ENCODE results near the gene ZMYND11.
"Not testable (repeated sequence)": the region's sequence is repeated elsewhere in the genome, so short reads cannot be mapped to it uniquely, and the experiment has no call there.

Gene ZMYND11

DNA sequence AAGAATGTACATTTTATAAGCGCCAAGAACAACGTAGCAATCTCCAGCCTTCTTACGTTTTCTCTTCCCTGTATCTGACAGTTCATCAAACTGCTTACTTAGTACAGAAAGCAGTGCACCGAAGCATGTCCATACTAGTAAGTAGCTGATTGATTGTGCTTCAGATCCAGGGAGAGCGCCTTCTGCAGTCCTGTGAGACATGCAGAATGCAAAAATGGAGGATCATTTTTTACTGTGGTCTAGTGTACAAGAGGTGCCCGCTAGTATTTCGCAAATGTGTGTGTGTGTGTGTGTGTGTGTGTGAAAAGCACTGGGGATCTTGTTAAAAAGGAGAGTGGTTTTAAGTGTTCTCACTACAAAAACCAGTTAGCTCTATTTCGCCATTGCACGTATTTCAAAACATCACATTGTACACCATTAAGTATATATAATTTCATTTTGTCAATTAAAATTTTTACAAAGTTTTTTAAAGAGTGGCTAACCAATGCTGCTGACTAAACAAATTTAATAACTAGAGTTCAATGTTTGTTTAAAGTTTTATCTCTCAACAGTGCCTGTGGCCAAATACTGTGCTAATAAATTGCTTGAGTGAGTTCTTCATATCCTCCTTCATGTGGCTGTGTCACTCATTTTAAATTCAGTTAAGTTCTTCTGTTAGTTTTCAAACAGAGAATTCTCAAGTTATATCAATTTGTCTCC, 99.6 kb downstream of the ZMYND11 start:
- DNase-seq (no peak), ATAC-seq (no peak)
- Mint-ChIP-seq H3K27me3 (no peaks in the 10 kb centered on the region), H3K4me1 (peaks cover 5% of the 10 kb centered on the region), H3K27ac (no peak overlapping the region), H3K36me3 (ENCODE audit: low read depth) (peaks cover 10% of the 10 kb centered on the region), H3K4me3 (no peak overlapping the region), H3K9me3 (no peaks in the 10 kb centered on the region)

DNA sequence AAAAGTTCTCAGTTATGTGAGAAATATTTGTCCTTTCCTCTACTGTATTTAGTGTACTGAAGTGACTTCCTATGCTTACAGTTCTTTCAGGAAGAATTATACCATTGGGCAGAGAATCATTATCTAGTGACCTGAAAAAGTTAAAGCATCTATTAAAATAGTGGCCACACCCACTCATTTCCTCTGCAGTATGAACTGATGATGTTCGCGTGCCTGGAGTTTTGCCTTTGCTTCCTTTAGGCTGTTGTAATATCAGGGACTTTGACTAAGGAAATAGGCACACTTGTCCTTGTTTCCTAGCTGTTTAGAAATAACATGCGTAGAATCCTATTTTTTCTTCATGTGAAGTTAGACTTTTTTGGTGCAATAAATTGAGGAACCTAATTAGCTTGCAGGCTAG, 100.7 kb downstream of the ZMYND11 start:
- H3K27ac Mint-ChIP-seq = no peak overlapping the region
- ATAC-seq = no peak

DNA sequence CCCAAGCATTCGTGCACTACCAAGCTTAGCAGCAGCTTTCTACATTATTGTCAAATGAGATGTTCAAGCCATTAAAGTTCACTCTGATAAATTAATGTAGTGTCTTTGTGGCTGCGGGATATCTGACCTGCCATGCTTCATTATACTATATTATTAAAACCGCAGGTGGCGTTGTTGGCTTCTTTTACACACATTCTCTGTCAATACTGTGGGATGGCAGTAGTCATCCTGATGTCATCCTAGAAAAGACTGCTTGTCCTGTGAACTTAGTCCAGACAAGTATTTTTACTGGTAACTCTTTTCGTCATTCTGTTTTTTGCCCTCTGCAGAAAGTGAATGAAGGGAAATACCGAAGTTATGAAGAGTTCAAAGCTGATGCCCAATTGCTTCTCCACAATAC, 103.9 kb downstream of the ZMYND11 start:
- Mint-ChIP-seq H3K4me1 (no peaks in the 10 kb centered on the region), H3K9me3 (no peaks in the 10 kb centered on the region), H3K36me3 (ENCODE audit: low read depth) (peaks cover 10% of the 10 kb centered on the region), H3K27ac (no peak overlapping the region), H3K27me3 (no peaks in the 10 kb centered on the region), H3K4me3 (no peak overlapping the region)
- no peak for DNase-seq
- no peak for ATAC-seq

More for the DNA sequence above, 100.7 kb downstream of the ZMYND11 start:
- Mint-ChIP-seq H3K4me3 (no peak overlapping the region), H3K4me1 (peaks cover 5% of the 10 kb centered on the region), H3K9me3 (no peaks in the 10 kb centered on the region), H3K36me3 (ENCODE audit: low read depth) (peaks cover 10% of the 10 kb centered on the region), H3K27me3 (no peaks in the 10 kb centered on the region)
- no peak for DNase-seq

DNA sequence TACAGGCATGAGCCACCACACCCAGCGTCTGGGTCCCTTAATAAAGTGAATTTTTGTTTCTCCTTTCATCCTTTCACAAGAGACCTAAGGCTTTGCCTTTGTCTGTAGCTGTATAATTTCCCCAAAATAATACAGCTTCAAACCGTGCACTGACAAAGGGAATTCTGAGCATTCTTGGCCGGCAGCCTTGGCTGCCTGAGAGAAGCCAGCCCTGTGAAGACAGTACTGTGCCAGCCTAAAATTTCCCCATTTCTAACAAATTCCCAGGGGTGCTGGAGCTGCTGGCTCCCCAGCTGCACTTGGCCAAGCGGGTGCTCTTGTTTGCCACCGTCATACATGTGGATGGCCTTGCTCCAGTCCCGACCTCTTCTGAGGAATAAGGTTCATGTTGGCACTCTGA, 106.2 kb downstream of the ZMYND11 start:
- no peak for ATAC-seq
- Mint-ChIP-seq H3K9me3 (no peaks in the 10 kb centered on the region), H3K4me1 (no peaks in the 10 kb centered on the region), H3K4me3 (no peak overlapping the region), H3K27me3 (no peaks in the 10 kb centered on the region), H3K27ac (no peak overlapping the region), H3K36me3 (ENCODE audit: low read depth) (peaks cover 10% of the 10 kb centered on the region)
- no peak for DNase-seq

DNA sequence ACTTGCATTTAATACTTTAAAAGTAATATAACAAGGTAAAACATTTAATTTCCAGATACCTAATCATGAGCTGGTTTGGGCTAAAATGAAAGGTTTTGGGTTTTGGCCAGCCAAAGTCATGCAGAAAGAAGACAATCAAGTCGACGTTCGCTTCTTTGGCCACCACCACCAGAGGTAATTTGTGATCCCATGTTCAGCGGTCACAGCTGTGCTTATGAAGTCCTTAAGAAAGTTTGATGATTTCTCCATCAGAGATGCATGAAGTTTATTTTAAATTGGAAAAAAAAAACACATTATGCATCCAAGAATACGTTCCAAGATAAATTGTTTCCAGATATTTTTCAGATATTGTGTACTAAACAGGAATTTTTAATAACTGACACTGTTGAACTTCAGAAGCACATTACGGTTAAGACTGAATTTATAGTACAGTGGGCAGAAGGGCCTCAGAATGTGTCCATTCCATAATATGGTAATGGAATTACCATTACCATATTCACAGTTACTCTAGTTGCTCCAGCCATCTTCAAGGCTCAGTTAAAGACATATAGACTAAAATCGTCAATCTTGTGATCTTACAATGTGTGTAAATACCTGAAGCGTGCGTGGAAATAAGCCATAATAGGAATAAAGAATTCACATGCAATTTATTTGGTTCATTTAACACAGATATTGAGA, 106.8 kb downstream of the ZMYND11 start:
- Mint-ChIP-seq H3K36me3 (ENCODE audit: low read depth) (peaks cover 7% of the 10 kb centered on the region), H3K4me1 (no peaks in the 10 kb centered on the region), H3K27me3 (no peaks in the 10 kb centered on the region), H3K27ac (no peak overlapping the region), H3K4me3 (no peak overlapping the region), H3K9me3 (no peaks in the 10 kb centered on the region)
- no peak for ATAC-seq
- DNase-seq = no peak

DNA sequence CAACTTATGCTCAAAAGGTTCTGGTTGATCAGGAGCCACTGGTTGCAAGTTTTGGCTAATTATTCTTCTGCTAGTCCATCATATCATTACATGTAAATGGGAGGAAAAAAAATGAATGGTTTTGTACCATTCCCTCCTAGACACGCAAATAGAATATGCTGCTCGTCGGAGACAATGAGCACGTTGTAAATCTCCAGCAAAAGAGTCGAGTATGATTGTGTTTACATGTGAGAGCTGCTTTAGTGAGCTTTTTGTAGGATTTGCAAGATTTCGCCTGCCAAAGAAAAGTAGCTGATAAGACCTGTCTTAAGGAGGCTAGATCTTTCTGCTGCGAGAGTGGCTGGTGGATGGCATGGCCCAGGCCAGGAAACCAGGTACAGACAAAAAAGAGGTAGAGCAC, 109.0 kb downstream of the ZMYND11 start:
- Mint-ChIP-seq H3K4me3 (no peak overlapping the region), H3K9me3 (no peaks in the 10 kb centered on the region), H3K27ac (no peak overlapping the region), H3K4me1 (no peaks in the 10 kb centered on the region), H3K27me3 (no peaks in the 10 kb centered on the region), H3K36me3 (ENCODE audit: low read depth) (peaks cover 20% of the 10 kb centered on the region)
- DNase-seq (no peak), ATAC-seq (no peak)

DNA sequence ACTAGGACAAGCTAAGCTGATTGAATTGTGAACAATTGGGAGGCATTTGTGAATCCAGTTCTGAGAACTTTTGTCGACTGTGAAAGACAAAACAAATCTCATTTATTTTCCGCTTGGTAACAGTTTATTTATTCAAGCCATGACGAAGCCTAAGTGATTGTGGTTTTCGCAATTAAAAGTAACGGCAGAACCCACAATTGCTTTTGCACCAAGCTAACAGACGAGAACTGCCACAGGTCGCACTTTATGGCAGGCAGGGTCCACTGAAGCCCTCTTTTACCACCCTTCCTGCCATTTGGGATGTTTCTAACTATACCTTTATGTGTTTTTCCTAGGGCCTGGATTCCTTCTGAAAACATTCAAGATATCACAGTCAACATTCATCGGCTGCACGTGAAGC, 111.2 kb downstream of the ZMYND11 start:
- H3K4me3 Mint-ChIP-seq = no peak overlapping the region
- no peak for ATAC-seq
- no peaks in the 10 kb centered on the region for H3K4me1 Mint-ChIP-seq
- H3K27me3 Mint-ChIP-seq = no peaks in the 10 kb centered on the region
- H3K36me3 Mint-ChIP-seq (ENCODE audit: low read depth) = peaks cover 31% of the 10 kb centered on the region
- H3K27ac Mint-ChIP-seq = no peak overlapping the region
- H3K9me3 Mint-ChIP-seq = no peaks in the 10 kb centered on the region
- DNase-seq = no peak

DNA sequence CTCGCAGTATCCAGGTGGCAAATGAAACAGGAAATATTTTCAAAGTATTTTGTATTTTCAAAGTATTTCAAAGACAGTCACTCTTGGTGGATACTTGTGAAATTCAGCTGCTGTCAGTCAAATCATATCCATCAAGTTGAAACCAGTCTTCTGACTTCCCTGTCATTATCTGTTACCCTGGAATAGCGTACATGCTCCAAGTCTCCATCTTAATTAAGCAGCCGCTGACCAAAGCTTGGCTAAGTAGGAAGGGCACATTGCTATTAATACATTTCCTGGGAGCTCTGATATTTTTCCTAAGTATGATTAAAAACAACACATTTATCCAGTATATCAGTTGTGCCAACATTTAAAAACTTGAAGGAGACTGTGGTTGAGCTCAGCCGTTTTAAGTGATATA, 112.2 kb downstream of the ZMYND11 start:
- ATAC-seq (no peak), DNase-seq (no peak)
- Mint-ChIP-seq H3K27me3 (no peaks in the 10 kb centered on the region), H3K36me3 (ENCODE audit: low read depth) (peaks cover 36% of the 10 kb centered on the region), H3K4me1 (no peaks in the 10 kb centered on the region), H3K27ac (no peak overlapping the region), H3K4me3 (no peak overlapping the region), H3K9me3 (no peaks in the 10 kb centered on the region)

DNA sequence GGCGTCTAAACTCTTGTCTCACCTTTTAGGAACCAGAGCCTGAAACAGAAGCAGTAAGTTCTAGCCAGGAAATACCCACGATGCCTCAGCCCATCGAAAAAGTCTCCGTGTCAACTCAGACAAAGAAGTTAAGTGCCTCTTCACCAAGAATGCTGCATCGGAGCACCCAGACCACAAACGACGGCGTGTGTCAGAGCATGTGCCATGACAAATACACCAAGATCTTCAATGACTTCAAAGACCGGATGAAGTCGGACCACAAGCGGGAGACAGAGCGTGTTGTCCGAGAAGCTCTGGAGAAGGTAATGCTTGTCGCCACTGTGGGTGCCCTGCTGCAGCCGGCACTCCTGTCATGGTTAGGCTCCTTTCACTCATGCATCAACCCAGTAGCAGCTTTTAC, 113.1 kb downstream of the ZMYND11 start:
- Mint-ChIP-seq H3K27me3 (no peaks in the 10 kb centered on the region), H3K4me3 (no peak overlapping the region), H3K4me1 (no peaks in the 10 kb centered on the region), H3K9me3 (no peaks in the 10 kb centered on the region), H3K27ac (no peak overlapping the region), H3K36me3 (ENCODE audit: low read depth) (peaks cover 36% of the 10 kb centered on the region)
- DNase-seq (no peak), ATAC-seq (no peak)

DNA sequence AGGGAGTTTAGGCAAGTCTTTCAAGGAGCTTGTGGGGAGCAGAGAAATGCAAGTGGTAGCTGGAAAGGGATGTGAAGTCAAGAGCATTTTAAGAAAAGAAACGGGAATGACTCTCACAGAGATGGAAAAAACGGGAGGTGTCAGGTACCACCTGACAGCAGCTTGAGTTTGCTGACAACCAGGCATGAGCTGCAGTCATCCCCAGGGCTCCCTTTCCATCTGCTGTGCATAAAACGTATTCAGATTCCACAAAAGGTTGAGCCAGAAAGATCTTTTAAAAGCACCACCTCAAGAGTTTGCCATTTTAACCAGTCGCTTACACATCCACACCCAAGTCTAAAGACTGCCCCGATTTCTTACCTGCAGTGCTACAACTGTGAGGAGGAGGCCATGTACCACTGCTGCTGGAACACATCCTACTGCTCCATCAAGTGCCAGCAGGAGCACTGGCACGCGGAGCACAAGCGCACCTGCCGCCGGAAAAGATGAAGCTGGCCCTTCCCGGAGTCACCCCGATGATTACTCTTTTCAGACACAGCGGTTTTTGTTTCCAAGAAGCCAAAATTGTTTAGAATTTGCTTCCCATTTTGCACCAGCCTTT, 116.8 kb downstream of the ZMYND11 start:
- H3K27me3 Mint-ChIP-seq = no peaks in the 10 kb centered on the region
- no peak overlapping the region for H3K4me3 Mint-ChIP-seq
- no peak for DNase-seq
- no peak for ATAC-seq
- H3K4me1 Mint-ChIP-seq = no peaks in the 10 kb centered on the region
- H3K9me3 Mint-ChIP-seq = no peaks in the 10 kb centered on the region
- no peak overlapping the region for H3K27ac Mint-ChIP-seq
- H3K36me3 Mint-ChIP-seq (ENCODE audit: low read depth) = peaks cover 37% of the 10 kb centered on the region

DNA sequence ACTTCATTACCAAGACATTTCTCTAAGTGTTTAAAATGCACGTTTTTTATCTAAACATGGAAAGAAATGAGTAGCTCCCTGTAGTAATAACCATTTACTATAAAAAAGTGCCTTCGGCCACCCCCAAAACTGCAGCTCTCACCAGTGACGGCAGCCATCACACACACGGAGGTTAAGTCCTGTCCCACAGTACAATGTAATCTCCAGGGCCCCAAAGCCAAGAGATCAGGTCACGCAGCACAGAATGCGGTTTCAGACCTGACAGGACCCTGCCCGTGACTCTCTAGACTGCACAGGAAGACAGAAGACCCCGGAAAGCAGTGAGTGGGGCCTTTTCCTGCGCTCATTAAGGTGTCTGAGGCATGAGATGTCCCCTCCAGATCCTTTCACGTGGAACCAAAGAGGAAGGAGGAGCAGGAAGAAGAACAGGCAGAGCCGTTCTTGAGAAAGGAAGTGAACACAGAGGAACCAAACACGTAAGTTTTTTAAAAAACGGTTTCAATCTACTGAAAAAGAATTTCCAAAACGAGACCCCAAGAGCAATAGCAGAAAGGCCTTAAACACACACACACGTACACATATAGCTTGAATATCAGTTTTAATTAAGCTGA, 125.7 kb downstream of the ZMYND11 start:
- Mint-ChIP-seq H3K36me3 (ENCODE audit: low read depth) (no peaks in the 10 kb centered on the region), H3K27me3 (no peaks in the 10 kb centered on the region), H3K27ac (no peak overlapping the region), H3K9me3 (no peaks in the 10 kb centered on the region), H3K4me1 (peaks cover 7% of the 10 kb centered on the region), H3K4me3 (no peak overlapping the region)
- DNase-seq (no peak), ATAC-seq (no peak)

DNA sequence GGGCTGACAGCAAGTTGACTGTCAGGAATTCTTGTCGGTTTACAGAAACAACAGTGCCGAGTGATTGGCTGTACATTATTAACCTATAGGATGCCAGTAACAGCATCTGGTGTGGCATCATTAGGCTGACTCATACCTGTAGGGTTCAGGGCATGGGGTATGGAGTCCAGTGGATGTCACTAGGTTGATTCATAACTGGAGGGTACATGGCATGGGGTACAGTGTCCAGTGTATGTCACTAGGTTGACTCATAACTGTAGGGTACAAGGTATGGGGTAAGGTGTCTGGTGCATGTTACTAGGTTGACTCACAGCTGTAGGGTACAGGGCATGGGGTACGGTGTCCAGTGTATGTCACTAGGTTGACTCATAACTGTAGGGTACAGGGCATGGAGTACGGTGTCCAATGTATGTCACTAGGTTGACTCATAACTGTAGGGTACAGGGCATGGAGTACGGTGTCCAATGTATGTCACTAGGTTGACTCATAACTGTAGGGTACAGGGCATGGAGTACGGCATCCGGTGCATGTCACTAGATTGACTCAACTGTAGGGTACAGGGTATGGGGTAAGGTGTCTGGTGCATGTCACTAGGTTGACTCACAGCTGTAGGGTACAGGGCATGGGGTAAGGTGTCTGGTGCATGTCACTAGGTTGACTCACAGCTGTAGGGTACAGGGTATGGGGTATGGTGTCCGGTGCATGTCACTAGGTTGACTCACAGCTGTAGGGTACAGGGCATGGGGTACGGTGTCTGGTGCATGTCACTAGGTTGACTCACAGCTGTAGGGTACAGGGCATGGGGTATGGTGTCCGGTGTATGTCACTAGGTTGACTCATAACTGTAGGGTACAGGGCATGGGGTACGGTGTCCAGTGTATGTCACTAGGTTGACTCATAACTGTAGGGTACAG, 129.2 kb downstream of the ZMYND11 start:
- not testable (repeated sequence) for H3K9me3 Mint-ChIP-seq

DNA sequence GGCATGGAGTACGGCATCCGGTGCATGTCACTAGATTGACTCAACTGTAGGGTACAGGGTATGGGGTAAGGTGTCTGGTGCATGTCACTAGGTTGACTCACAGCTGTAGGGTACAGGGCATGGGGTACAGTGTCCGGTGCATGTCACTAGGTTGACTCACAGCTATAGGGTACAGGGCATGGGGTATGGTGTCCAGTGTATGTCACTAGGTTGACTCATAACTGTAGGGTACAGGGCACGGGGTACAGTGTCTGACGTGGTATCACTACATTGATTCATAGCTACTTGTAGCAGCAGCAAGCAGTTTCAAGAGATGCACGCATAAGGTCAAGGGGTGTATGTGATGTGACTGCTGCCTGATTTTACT, 129.8 kb downstream of the ZMYND11 start:
- not testable (repeated sequence) for H3K4me3 Mint-ChIP-seq; H3K27me3 Mint-ChIP-seq; H3K36me3 Mint-ChIP-seq (ENCODE audit: low read depth); ATAC-seq; H3K9me3 Mint-ChIP-seq; H3K27ac Mint-ChIP-seq; H3K4me1 Mint-ChIP-seq; DNase-seq

More for the DNA sequence above, 129.2 kb downstream of the ZMYND11 start:
- not testable (repeated sequence) for DNase-seq; H3K27me3 Mint-ChIP-seq; H3K36me3 Mint-ChIP-seq (ENCODE audit: low read depth); ATAC-seq; H3K4me3 Mint-ChIP-seq; H3K27ac Mint-ChIP-seq; H3K4me1 Mint-ChIP-seq

DNA sequence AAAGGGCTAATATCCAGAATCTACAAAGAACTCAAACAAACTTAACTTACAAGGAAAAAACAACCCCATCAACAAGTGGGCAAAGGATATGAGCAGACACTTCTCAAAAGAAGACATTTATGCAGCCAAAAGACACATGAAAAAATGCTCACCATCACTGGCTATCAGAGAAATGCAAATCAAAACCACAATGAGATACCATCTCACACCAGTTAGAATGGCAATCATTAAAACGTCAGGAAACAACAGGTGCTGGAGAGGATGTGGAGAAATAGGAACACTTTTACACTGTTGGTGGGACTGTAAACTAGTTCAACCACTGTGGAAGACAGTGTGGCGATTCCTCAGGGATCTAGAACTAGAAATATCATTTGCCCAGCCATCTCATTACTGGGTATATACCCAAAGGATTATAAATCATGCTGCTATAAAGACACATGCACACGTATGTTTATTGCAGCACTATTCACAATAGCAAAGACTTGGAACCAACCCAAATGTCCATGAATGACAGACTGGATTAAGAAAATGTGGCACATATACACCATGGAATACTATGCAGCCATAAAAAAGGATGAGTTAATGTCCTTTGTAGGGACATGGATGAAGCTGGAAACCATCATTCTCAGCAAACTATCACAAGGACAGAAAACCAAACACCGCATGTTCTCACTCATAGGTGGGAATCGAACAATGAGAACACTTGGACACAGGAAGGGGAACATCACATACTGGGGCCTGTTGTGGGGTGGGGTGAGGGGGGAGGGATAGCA, 130.7 kb downstream of the ZMYND11 start:
- H3K4me1 Mint-ChIP-seq; H3K36me3 Mint-ChIP-seq (ENCODE audit: low read depth); H3K4me3 Mint-ChIP-seq; ATAC-seq; H3K27ac Mint-ChIP-seq; H3K27me3 Mint-ChIP-seq; H3K9me3 Mint-ChIP-seq; DNase-seq: not testable (repeated sequence)
